Activated T-cell treated with anti-CD3 and anti-CD28 coated beads for 4 hours (primary cell): ENCODE results near the gene TDRD7.

Experiments
- DNase-seq: peaks from one replicate; pipeline ENCODE4 v3.0.0-alpha.2; 2020

The TDRD7 gene

DNA sequence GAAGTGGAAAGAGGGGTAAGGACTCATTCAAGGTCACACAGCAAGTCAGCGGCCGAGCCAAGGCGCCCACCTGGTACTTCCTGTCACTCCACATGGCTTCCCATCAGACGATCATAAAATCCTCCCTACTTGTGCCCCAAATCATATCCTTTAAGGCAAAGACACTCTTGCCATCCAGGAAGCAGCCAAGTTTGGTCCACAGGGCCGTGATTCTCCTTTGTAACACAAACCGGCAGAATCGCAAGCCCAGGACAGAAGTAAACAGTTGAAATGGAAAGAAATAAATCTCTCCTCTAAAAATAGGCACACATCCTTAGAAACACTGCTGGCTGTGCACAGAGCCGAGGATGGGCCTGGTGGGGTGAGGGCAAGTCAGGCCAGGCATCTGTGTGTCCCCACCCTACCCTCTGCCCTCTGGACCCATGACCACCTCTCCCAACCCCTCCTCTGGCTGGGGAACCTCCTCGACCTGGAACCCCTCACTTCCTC lies 120.0 kb downstream of the TDRD7 start:
- DNase-seq, result no peak

DNA sequence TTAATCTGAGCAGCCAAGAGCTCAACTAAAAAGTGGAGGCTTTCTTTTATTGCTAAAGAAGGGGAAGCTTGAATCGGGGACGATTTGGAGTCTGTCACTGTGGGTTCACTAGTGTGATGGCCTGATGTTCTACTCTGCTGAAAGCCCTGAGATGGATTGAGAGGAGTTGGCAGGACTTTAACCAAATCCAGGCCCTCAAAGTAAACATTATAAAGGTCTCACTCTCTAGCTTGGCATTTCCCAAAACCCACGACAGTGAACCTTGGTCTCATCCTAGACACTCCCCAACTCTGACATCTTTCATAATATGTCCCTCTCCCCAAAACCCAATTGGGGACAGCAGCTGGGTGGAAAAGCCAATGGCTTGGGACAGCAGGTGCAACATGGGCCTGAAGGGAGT lies 122.3 kb downstream of the TDRD7 start:
- DNase-seq, result no peak

DNA sequence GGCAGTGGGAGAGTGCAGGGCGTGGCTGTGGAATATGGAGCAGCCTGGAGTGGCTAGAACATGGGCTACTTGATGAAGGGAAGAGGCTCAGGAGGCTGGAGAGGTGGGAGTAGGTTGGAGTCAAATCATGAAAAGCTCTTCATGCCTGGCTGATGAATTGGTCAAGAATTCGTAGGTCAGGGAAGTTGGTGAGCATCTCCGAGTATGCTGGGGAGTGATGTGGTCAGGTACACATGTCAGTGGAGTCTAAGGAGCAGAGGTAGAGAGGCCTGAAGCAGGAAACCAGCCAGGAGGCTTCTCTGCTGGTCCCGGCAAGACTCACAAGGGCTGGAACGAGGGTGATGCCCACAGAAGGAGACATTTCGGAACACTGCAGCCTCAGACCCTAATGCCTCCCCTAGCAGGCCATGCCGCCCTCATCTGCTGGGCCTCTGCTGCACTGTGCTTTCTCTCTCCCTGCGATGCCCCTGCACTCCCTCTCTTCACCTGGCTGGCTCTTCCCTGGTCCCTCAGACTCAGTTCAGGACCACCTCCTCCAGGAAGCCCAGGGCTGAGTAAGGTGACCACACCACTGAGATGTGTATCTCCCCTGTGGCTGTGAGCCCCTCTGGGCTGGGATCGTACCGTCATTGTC lies 123.2 kb downstream of the TDRD7 start:
- no peak for DNase-seq

DNA sequence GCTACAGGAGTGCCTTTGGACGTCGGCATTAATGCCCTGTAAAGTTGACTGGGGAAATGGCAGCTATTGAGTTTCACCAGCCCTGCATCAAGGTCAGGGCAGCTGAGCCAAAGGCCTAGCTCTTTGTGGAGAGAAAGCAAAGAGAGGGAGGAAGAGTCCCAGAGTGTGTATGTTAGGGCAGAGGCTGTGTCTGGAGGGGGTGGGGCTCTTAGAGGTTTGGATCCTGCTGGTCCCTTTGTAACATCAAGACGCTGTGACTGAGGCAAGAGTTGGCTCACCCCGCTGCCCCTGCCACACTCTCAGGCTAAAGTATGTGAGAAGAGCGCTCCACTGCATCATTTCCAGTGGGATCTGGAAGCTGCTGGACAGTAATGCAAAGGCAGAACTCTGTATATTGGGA lies 123.9 kb downstream of the TDRD7 start:
- DNase-seq, result no peak

DNA sequence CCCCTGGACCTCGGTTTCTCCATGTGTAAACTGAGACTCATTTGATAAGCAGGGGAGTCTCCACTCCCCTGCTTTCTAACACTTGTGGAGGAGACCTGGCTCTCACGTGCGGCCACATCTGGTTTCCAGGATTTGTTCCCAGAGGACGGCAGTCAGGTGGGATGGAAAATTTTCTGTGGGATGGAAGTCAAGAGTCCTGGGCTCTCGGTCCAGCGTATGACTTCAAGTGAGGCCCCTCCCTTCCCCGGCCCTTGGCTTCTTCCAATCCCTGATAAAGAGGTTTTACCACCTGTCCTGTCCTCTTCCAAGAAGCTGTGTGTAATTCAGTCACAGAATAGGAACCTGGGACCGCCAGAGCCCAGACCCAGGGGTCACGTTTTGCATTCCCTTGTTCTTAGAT lies 124.6 kb downstream of the TDRD7 start:
- DNase-seq, result no peak

DNA sequence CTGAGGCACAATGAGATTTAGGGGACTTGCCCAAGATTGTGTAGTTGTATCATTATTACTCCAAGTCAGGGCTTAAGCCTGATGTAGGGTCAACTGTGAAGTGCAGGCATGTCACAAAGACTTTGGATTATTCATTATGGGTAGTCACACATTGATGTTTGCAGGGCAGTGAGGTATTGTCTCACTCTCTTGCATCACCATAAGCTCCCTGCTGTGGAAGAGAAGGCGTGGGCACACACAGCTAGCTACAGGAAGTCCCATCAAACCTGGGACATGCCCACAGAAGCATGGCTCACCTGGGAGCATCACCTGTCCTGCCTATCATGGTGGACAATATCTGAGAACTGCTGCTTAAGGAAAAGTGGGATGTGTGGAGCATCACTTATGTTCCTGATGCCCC lies 131.7 kb downstream of the TDRD7 start:
- DNase-seq, result no peak

DNA sequence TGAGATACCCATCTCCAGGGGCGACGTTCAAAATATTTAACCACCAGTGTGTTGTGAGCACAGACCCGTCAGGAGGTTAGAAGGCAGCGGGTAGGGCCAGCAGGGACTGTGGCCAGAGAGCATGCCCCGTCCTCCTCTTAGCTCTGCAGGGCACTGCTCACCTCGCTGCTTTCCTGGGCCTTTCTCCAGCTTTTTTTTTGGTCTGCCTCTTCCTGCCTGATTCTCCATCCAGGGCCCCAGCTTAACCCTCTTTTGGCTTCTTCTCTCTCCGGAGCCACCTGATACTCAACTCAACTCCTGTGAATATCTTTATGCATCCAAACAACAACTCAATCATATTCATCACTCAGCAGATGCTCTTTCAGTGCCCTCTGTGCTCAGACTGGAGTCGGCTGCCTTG lies 133.6 kb downstream of the TDRD7 start:
- no peak for DNase-seq
